ENCODE measurements around the gene CXCL12. TPM values are rescaled to one million over a fixed set of nuclear protein-coding genes. Genes with fewer than 3 reads are reported as not detected.

CXCL12 gene
- total RNA-seq, 1 experiment from 2014 or later = 0.82 TPM

DNA sequence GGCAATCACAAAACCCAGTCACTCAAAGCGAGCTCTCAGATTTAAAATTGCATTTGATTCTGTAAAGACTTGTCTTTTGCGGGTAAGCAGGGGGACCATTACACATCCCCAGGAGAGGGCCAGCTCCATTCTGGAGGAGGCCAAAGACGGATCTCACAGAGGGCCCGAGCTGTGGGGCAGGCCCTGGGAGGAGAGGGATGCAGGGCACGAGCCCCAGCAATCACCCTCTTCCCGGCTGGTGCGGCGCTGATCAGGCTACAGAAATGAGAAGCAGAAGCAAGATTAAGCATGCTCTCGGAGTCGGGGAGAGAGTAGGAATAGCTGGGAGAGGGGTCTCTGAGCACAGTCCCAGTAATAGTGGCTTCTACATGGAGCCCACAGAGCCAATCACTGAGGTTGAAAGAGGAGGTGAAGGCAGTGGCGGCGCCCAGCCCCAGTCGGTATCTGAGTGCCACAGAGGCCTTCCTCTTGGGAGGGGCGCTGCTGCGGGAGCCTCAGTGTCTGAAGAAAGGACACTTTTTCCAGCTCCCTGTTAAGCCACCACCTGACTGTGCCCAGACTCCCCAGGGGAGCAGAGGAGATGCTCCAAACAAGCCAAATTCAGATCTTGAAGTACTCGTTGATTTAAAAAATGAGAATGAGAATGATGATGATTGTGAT lies 7.1 kb downstream of the CXCL12 start:
- H3K27me3 ChIP-seq (ENCODE audit: control insufficient read depth, insufficient read depth, low read length) = peaks cover 24% of the 10 kb centered on the region
- BruUV-seq (replicated peaks) = no TSS peak
- POLR2A ChIA-PET = no interaction called here

DNA sequence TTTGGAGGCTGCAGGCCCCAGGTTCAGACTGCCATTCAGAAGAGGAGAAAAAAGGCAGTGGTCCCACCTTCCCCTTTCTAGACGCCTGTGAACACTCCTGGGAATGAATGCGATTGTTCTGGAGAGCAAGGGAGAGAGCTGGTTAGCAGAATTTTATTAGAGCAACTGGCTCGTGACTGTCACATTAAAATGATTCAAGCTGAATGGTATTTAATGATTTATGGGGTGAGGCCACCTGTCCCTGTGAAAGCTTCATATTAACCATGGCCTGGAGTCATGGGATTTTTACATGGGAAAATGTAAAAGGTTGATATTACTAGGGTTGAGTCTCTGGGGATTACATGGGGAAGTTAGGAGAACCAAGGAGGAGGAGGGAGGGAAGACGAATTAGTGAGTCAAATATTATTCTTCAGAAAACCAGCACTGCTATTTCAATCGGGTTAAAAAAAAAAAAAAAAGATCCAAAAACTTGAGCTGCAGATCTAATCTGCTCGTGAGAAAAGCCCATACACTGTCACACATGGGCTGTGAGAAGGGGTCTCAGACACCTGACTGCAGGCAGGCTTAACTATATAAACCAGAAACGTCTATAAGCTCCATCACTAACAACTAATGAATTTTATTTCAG lies 8.3 kb downstream of the CXCL12 start:
- POLR2A ChIA-PET = interaction anchor here (0.6 kb wide), 1 partner anchor 11 kb away, joined by 10 read pairs; no protein-coding TSS in a partner anchor
- CTCF ChIA-PET = no interaction called here

More for the DNA sequence above, 7.1 kb downstream of the CXCL12 start:
- no peaks in the 10 kb centered on the region for H3K9me3 ChIP-seq (ENCODE audit: control insufficient read depth, insufficient read depth, low read depth, low read length)
- DNase-seq (ENCODE audit: low read depth, low spot score) (no peak), ATAC-seq (no peak)
- CTCF ChIA-PET = interaction anchor here (0.7 kb wide), 1 partner anchor 496 kb away, joined by 3 read pairs; no protein-coding TSS in a partner anchor
- intact Hi-C loops (cut with micrococcal nuclease; ENCODE audit: unreplicated experiment) = no loop called here
- no peaks in the 10 kb centered on the region for H3K36me3 ChIP-seq (ENCODE audit: control insufficient read depth, insufficient read depth, low read length)
- no peak overlapping the region for H3K4me3 ChIP-seq (ENCODE audit: low read depth in 2 of 2, low read length in 2 of 2)
- TF ChIP-seq, protein P1, sequence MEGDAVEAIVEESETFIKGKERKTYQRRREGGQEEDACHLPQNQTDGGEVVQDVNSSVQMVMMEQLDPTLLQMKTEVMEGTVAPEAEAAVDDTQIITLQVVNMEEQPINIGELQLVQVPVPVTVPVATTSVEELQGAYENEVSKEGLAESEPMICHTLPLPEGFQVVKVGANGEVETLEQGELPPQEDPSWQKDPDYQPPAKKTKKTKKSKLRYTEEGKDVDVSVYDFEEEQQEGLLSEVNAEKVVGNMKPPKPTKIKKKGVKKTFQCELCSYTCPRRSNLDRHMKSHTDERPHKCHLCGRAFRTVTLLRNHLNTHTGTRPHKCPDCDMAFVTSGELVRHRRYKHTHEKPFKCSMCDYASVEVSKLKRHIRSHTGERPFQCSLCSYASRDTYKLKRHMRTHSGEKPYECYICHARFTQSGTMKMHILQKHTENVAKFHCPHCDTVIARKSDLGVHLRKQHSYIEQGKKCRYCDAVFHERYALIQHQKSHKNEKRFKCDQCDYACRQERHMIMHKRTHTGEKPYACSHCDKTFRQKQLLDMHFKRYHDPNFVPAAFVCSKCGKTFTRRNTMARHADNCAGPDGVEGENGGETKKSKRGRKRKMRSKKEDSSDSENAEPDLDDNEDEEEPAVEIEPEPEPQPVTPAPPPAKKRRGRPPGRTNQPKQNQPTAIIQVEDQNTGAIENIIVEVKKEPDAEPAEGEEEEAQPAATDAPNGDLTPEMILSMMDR (IDR thresholded peaks at IDR 0.05) = no peak
- TF ChIP-seq TCF7L2 (IDR thresholded peaks at IDR 0.05; ENCODE audit: low read depth, low read length) (no peak), REST (IDR thresholded peaks at IDR 0.05; ENCODE audit: insufficient read depth in 1 of 2, low read depth in 2 of 2, low read length in 1 of 2) (no peak), POLR2AphosphoS5 (IDR thresholded peaks at IDR 0.05; ENCODE audit: low read depth, low read length) (no peak), SIN3A (IDR thresholded peaks at IDR 0.05; ENCODE audit: borderline replicate concordance, insufficient read depth, low read depth, low read length) (no peak)
- H3K27ac ChIP-seq (ENCODE audit: low read length) = no peak overlapping the region
- in situ Hi-C loops (cut with HindIII; ENCODE audit: low pct_unique_long_range_greater_than_20kb, low sequenced_read_pairs) = no loop called here
- H3K4me1 ChIP-seq (ENCODE audit: control insufficient read depth, insufficient read depth, low read length) = no peaks in the 10 kb centered on the region

More for the DNA sequence above, 8.3 kb downstream of the CXCL12 start:
- TF ChIP-seq REST (IDR thresholded peaks at IDR 0.05; ENCODE audit: insufficient read depth in 1 of 2, low read depth in 2 of 2, low read length in 1 of 2) = no peak
- TF ChIP-seq SIN3A (IDR thresholded peaks at IDR 0.05; ENCODE audit: borderline replicate concordance, insufficient read depth, low read depth, low read length) = no peak
- TF ChIP-seq POLR2AphosphoS5 (IDR thresholded peaks at IDR 0.05; ENCODE audit: low read depth, low read length) = no peak
- no peak for TF ChIP-seq TCF7L2 (IDR thresholded peaks at IDR 0.05; ENCODE audit: low read depth, low read length)
- TF ChIP-seq, protein P1 (IDR thresholded peaks at IDR 0.05) = no peak
- DNase-seq (ENCODE audit: low read depth, low spot score) (no peak), ATAC-seq (no peak)
- Histone ChIP-seq H3K27me3 (ENCODE audit: control insufficient read depth, insufficient read depth, low read length) (peaks cover 21% of the 10 kb centered on the region), H3K4me3 (ENCODE audit: low read depth in 2 of 2, low read length in 2 of 2) (no peak overlapping the region), H3K9me3 (ENCODE audit: control insufficient read depth, insufficient read depth, low read depth, low read length) (no peaks in the 10 kb centered on the region), H3K4me1 (ENCODE audit: control insufficient read depth, insufficient read depth, low read length) (no peaks in the 10 kb centered on the region), H3K27ac (ENCODE audit: low read length) (no peak overlapping the region), H3K36me3 (ENCODE audit: control insufficient read depth, insufficient read depth, low read length) (no peaks in the 10 kb centered on the region)
- no TSS peak for BruUV-seq (replicated peaks)
- in situ Hi-C loops (cut with HindIII; ENCODE audit: low pct_unique_long_range_greater_than_20kb, low sequenced_read_pairs) (no loop called here), intact Hi-C loops (cut with micrococcal nuclease; ENCODE audit: unreplicated experiment) (no loop called here)
